Measurements from ENCODE around the gene MLYCD.

The MLYCD gene

DNA sequence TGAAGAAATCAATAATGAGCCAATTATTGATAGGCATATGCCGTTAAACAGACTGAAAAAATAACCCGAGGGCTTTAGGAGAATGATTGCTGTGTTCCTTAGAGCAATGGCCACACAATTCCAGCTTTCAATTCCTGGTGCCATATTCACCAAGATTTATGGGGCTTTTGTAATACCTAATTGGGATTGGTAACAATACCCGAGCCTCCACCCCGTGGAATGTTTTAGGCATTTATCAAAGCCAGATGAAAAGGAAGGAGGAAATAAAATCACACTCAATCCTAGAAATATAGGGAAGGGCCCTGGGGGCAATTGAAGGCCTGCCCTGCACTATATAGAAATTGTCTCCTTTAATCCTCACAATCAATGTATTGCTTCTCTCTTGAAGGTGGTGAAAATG, 42.1 kb upstream of the MLYCD start:
- TF ChIP-seq, protein P1, sequence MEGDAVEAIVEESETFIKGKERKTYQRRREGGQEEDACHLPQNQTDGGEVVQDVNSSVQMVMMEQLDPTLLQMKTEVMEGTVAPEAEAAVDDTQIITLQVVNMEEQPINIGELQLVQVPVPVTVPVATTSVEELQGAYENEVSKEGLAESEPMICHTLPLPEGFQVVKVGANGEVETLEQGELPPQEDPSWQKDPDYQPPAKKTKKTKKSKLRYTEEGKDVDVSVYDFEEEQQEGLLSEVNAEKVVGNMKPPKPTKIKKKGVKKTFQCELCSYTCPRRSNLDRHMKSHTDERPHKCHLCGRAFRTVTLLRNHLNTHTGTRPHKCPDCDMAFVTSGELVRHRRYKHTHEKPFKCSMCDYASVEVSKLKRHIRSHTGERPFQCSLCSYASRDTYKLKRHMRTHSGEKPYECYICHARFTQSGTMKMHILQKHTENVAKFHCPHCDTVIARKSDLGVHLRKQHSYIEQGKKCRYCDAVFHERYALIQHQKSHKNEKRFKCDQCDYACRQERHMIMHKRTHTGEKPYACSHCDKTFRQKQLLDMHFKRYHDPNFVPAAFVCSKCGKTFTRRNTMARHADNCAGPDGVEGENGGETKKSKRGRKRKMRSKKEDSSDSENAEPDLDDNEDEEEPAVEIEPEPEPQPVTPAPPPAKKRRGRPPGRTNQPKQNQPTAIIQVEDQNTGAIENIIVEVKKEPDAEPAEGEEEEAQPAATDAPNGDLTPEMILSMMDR (IDR thresholded peaks at IDR 0.05; ENCODE audit: low read length, missing control alignments): no peak
- no peak overlapping the region for H3K4me3 ChIP-seq (replicated peaks; ENCODE audit: low read depth, low read length)
- DNase-seq (ENCODE audit: low read depth): no peak

- DNase-seq (ENCODE audit: low read depth): no peak
- no peak overlapping the region for H3K4me3 ChIP-seq (replicated peaks; ENCODE audit: low read depth, low read length)
- TF ChIP-seq, protein P1 (IDR thresholded peaks at IDR 0.05; ENCODE audit: low read length, missing control alignments): no peak
Observed at GRCh38 chr16:83859265-83859664, 39.6 kb upstream of the MLYCD start.

DNA sequence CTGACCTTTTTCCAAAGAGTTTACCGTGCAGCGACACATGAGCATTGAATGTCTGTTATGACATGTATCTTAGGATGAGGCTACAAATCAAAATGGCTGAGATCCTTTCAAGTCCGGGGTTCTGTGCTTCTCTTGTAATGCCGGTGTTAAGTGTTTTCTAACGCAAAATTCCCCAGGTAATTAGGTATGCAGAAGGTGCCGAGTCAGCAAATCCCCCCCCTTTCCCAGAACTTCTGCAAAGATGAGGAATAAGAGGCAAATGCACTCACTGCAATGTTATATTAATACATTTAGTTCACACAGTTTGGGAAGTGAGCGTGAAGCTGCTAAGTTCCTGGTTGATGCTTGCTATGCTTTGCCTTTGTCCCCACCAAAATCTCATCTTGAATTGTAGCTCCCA, 36.3 kb upstream of the MLYCD start:
- no peak for DNase-seq (ENCODE audit: low read depth)

GRCh38 chr16:83863682-83864081, 35.2 kb upstream of the MLYCD start:
- TF ChIP-seq, protein P1 (IDR thresholded peaks at IDR 0.05; ENCODE audit: low read length, missing control alignments): no peak
- no peak overlapping the region for H3K4me3 ChIP-seq (replicated peaks; ENCODE audit: low read depth, low read length)
- no peak for DNase-seq (ENCODE audit: low read depth)

More for the DNA sequence above, 36.3 kb upstream of the MLYCD start:
- no peak overlapping the region for H3K4me3 ChIP-seq (replicated peaks; ENCODE audit: low read depth, low read length)
- TF ChIP-seq, protein P1 (IDR thresholded peaks at IDR 0.05; ENCODE audit: low read length, missing control alignments): no peak

DNA sequence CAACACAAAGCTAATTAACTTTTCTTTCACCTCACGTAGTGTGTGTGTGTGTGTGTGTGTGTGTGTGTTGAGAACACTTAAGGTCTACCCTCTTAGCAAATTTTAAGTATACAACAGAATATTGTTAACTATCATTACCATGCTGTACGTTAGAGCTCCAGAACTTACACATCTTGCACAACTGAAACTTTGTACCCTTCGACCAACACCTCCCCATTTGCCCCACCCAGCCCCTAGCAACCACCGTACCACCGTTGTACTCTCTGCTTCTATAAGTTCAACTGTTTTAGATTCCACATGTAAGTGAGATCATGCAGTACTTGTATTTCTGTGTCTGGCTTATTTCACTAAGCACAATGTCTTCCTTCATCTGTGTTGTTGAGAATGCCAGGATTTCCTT, 28.1 kb upstream of the MLYCD start:
- no peak overlapping the region for H3K4me3 ChIP-seq (replicated peaks; ENCODE audit: low read depth, low read length)
- no peak for DNase-seq (ENCODE audit: low read depth)
- TF ChIP-seq, protein P1 (IDR thresholded peaks at IDR 0.05; ENCODE audit: low read length, missing control alignments): no peak

DNA sequence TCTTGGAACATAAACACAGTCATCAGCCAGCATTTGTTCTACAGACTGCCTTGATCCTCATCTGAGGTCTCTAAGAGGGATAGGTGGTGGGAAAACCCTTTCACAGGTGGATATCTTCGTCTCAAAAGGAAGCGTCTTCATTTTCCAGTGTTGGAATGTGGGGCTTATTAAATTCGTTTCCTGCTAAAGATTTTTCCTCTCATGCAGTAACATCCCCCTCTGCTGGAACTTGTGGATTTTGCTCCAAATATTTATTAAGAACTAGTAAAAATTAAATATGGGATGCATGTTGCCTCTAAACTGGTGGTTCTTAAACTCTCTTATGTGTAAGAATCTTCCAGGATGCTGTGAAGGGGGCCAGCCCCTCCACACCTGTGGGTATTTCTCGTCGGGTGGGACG, 20.1 kb upstream of the MLYCD start:
- peak; percentile 75 for DNase-seq (ENCODE audit: low read depth)
- TF ChIP-seq, protein P1 (IDR thresholded peaks at IDR 0.05; ENCODE audit: low read length, missing control alignments): peak; percentile 63
- no peak overlapping the region for H3K4me3 ChIP-seq (replicated peaks; ENCODE audit: low read depth, low read length)

DNA sequence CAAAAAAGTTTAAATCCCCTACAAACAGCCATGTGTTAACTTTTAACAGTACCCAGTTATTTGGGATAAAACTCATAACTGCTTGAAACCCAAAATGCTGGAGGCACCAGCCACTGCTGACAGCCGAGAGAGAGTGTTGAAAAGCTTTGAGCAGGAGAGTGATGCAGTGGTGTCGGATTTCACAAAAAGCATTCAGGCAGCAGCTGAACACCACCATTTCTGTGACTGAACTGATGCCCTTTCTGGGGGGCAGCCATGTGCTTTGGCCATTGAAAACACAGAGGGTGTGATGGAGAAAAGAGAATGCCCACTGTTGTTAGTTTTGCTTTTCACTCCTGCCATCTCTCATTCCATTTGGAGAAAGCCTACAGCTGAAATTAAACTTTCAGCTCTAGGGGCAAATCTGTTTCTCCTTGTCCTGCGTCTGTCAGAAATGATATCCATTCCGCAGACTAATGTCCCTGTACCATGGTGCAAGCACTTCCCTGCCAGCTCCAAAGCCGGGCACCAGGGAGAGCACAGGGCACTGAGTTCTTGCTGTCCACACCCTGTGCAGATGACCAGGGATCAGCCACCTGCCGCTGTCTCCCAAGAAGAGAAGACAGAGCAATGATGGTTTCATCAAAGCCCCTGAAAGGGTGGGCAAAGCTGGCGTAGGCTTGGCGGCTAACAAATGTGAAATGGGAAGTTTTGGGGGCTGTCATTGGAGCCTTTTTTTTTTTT, 16.6 kb upstream of the MLYCD start:
- no peak overlapping the region for H3K4me3 ChIP-seq (replicated peaks; ENCODE audit: low read depth, low read length)
- TF ChIP-seq, protein P1 (IDR thresholded peaks at IDR 0.05; ENCODE audit: low read length, missing control alignments): no peak
- no peak for DNase-seq (ENCODE audit: low read depth)
